WTC11 (cell line): Measurements from ENCODE around the gene COX19. TPM values are rescaled to one million over a fixed set of nuclear protein-coding genes. Genes with fewer than 3 reads are reported as not detected.

Experiments
- ATAC-seq: fragments of 200-7000 bp; cut with Tn5 transposase; 2 replicates; pipeline ENCODE4 v1.10.0; 2021; ENCODE audit warnings: mild to moderate bottlenecking, moderate library complexity
- CTCF ChIA-PET: fragments of 300-600 bp; sonication (Branson Sonifier 250); formaldehyde crosslinking; loops from one replicate; lab custom pipeline; 2021; ENCODE audit warnings: antibody characterized with exemption; lab: Charles Lee
- POLR2A ChIA-PET: fragments of 350-600 bp; sonication (Branson Sonifier 250); formaldehyde crosslinking; loops from one replicate; lab custom pipeline; 2021; ENCODE audit warnings: antibody characterized with exemption; lab: Charles Lee
- DNase-seq: peaks from one replicate; pipeline ENCODE4 v3.0.0; 2021; ENCODE audit warnings: low spot score
- H3K27ac Mint-ChIP-seq: 2 replicates; pipeline ENCODE4 v1.8.0; 2021; ENCODE audit warnings: mixed read lengths
- H3K27me3 Mint-ChIP-seq: 2 replicates; pipeline ENCODE4 v1.8.0; 2021; ENCODE audit warnings: low read depth, mild to moderate bottlenecking, moderate library complexity, mixed read lengths
- H3K36me3 Mint-ChIP-seq: 2 replicates; pipeline ENCODE4 v1.8.0; 2021; ENCODE audit warnings: mixed read lengths
- H3K4me1 Mint-ChIP-seq: 2 replicates; pipeline ENCODE4 v1.8.0; 2022; ENCODE audit warnings: mixed read lengths
- H3K4me3 Mint-ChIP-seq: 2 replicates; pipeline ENCODE4 v1.8.0; 2021; ENCODE audit warnings: mild to moderate bottlenecking, moderate library complexity, mixed read lengths
- H3K9me3 Mint-ChIP-seq: 2 replicates; pipeline ENCODE4 v1.8.0; 2021; ENCODE audit warnings: mixed read lengths
- FOXJ3 ChIP-seq: sonication (generic); formaldehyde crosslinking; IDR thresholded peaks from 2 replicates; pipeline ENCODE4 v1.9.0; 2021; ENCODE audit warnings: missing genetic modification reagents, mild to moderate bottlenecking, borderline replicate concordance
- IRF2 ChIP-seq: sonication (generic); formaldehyde crosslinking; IDR thresholded peaks from 2 replicates; pipeline ENCODE4 v1.8.0; 2022; ENCODE audit warnings: low read depth, missing genetic modification reagents, borderline replicate concordance
- JAZF1 ChIP-seq: fragments of 250-450 bp; sonication (Bioruptor Pico); IDR thresholded peaks from 2 replicates; pipeline ENCODE4 v1.9.0; 2021; ENCODE audit warnings: moderate library complexity, mild to moderate bottlenecking, inconsistent platforms
- NFE2L1 ChIP-seq: sonication (generic); formaldehyde crosslinking; IDR thresholded peaks from 2 replicates; pipeline ENCODE4 v1.8.1; 2023; ENCODE audit warnings: missing genetic modification reagents
- RELA ChIP-seq: sonication (generic); formaldehyde crosslinking; IDR thresholded peaks from 2 replicates; pipeline ENCODE4 v1.8.1; 2022; ENCODE audit warnings: missing genetic modification reagents, mild to moderate bottlenecking, borderline replicate concordance
- RORB ChIP-seq: fragments of 250-450 bp; sonication (Bioruptor Pico); IDR thresholded peaks from 2 replicates; pipeline ENCODE4 v1.9.0; 2021; ENCODE audit warnings: mild to moderate bottlenecking
- TCF7 ChIP-seq: sonication (generic); formaldehyde crosslinking; IDR thresholded peaks from 2 replicates; pipeline ENCODE4 v1.8.0; 2022; ENCODE audit warnings: mild to moderate bottlenecking, low read depth, missing genetic modification reagents, moderate library complexity
- TEAD1 ChIP-seq: sonication (generic); formaldehyde crosslinking; IDR thresholded peaks from 2 replicates; pipeline ENCODE4 v1.8.0; 2022; ENCODE audit warnings: mild to moderate bottlenecking, missing genetic modification reagents
- TP53 ChIP-seq: sonication (generic); formaldehyde crosslinking; IDR thresholded peaks from 2 replicates; pipeline ENCODE4 v1.8.1; 2023; ENCODE audit warnings: mild to moderate bottlenecking, missing genetic modification reagents
- ZNF396 ChIP-seq: fragments of 250-450 bp; sonication (Bioruptor Pico); IDR thresholded peaks from 2 replicates; pipeline ENCODE4 v1.8.0; 2021; ENCODE audit warnings: mild to moderate bottlenecking, moderate library complexity, borderline replicate concordance
- ZNF416 ChIP-seq: fragments of 250-450 bp; sonication (Bioruptor Pico); IDR thresholded peaks from 2 replicates; pipeline ENCODE4 v1.9.0; 2021; ENCODE audit warnings: mild to moderate bottlenecking, inconsistent platforms
- ZNF671 ChIP-seq: fragments of 250-450 bp; sonication (Bioruptor Pico); IDR thresholded peaks from 2 replicates; pipeline ENCODE4 v1.8.0; 2021; ENCODE audit warnings: mild to moderate bottlenecking
- total RNA-seq: library from RNA; stranded (reverse); gene quantifications from 3 replicates; pipeline ENCODE4 v1.2.3, GENCODE V29; 2021
- TF ChIP-seq, protein P1 (sequence below): sonication (generic); formaldehyde crosslinking; IDR thresholded peaks from 2 replicates; pipeline ENCODE4 v1.8.0; 2022; ENCODE audit warnings: mild to moderate bottlenecking, missing genetic modification reagents
- TF ChIP-seq, protein P2 (sequence below): sonication (generic); formaldehyde crosslinking; IDR thresholded peaks from 2 replicates; pipeline ENCODE4 v1.8.1; 2022; ENCODE audit warnings: mild to moderate bottlenecking, missing genetic modification reagents, moderate library complexity, borderline replicate concordance
- TF ChIP-seq, protein P3 (sequence below): sonication (generic); formaldehyde crosslinking; IDR thresholded peaks from 2 replicates; pipeline ENCODE4 v1.8.1; 2023; ENCODE audit warnings: mild to moderate bottlenecking, missing genetic modification reagents, moderate library complexity
- TF ChIP-seq, protein P4 (sequence below): sonication (generic); formaldehyde crosslinking; IDR thresholded peaks from 2 replicates; pipeline ENCODE4 v1.8.0; 2022; ENCODE audit warnings: missing genetic modification reagents
- TF ChIP-seq, protein P5 (sequence below): fragments of 200-600 bp; IDR thresholded peaks from 2 replicates; pipeline ENCODE4 v1.8.0; 2022; ENCODE audit warnings: antibody characterized with exemption
- TF ChIP-seq, protein P6 (sequence below): sonication (generic); formaldehyde crosslinking; IDR thresholded peaks from 2 replicates; pipeline ENCODE4 v1.8.0; 2022; ENCODE audit warnings: mild to moderate bottlenecking, missing genetic modification reagents
- TF ChIP-seq, protein P7 (sequence below): sonication (generic); formaldehyde crosslinking; IDR thresholded peaks from 2 replicates; pipeline ENCODE4 v1.8.0; 2022; ENCODE audit warnings: mild to moderate bottlenecking, missing genetic modification reagents
- TF ChIP-seq, protein P8 (sequence below): sonication (generic); formaldehyde crosslinking; conservative IDR thresholded peaks from 2 replicates; pipeline ENCODE4 v1.8.1; 2022; ENCODE audit warnings: mild to moderate bottlenecking, missing genetic modification reagents
- TF ChIP-seq, protein P9 (sequence below): sonication (generic); formaldehyde crosslinking; IDR thresholded peaks from 2 replicates; pipeline ENCODE4 v1.8.0; 2023; ENCODE audit warnings: missing genetic modification reagents

COX19 gene
- total RNA-seq, 1 experiment from 2014 or later: 13.2 TPM

DNA sequence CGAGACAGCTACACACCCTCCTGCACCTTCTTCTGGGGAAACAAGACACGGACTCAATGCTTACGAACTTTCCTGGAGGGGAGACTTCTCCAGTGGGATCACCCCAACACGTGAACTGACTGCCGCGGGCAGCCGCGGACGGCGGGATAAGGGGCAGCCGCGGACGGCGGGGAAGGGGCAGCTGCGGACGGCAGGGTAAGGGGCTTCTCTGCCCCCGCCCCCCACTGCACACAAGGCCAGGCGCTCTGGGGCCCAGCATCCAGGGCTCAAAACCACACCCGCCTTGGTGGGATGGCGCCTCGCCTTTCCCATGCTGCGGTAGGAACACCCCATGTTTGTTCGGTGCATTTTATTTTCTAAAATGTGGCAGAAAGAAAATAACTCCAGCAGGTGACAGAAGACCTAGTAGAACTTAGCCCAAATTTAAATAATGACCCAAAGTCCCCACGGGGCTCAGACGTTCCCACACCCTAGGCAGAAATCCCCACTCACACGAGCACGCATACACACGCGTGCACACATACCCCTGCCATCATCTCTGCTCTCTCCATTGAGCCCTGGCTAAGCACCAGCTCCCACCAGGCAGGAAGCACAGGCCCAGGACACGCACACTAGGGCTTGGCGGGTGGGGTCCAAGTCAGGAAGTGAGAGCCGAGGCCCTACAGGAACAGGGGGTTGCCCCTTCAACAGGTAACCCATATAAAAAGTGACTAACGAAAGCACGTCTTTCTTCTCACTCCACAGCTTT is 42.4 kb upstream of the COX19 start:
- CTCF ChIA-PET: interaction anchor here (2.2 kb wide), 1 partner anchor 25 kb away, joined by 13 read pairs; no protein-coding TSS in a partner anchor
- Mint-ChIP-seq H3K4me3 (no peak overlapping the region), H3K4me1 (no peaks in the 10 kb centered on the region), H3K36me3 (no peaks in the 10 kb centered on the region; the same call in 1 of the 2 replicates), H3K9me3 (no peaks in the 10 kb centered on the region), H3K27ac (peak overlapping the region; percentile 93), H3K27me3 (no peaks in the 10 kb centered on the region)
- no peak for DNase-seq
- POLR2A ChIA-PET: no interaction called here
- ATAC-seq: no peak
- TF ChIP-seq TCF7 (CRISPR knock-in tag) (no peak), ZNF671 (no peak), ZNF396 (CRISPR knock-in tag) (no peak), RORB (CRISPR knock-in tag) (no peak), NFE2L1 (no peak)
- TF ChIP-seq, protein P1, sequence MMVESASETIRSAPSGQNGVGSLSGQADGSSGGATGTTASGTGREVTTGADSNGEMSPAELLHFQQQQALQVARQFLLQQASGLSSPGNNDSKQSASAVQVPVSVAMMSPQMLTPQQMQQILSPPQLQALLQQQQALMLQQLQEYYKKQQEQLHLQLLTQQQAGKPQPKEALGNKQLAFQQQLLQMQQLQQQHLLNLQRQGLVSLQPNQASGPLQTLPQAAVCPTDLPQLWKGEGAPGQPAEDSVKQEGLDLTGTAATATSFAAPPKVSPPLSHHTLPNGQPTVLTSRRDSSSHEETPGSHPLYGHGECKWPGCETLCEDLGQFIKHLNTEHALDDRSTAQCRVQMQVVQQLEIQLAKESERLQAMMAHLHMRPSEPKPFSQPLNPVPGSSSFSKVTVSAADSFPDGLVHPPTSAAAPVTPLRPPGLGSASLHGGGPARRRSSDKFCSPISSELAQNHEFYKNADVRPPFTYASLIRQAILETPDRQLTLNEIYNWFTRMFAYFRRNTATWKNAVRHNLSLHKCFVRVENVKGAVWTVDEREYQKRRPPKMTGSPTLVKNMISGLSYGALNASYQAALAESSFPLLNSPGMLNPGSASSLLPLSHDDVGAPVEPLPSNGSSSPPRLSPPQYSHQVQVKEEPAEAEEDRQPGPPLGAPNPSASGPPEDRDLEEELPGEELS (CRISPR knock-in tag): no peak

DNA sequence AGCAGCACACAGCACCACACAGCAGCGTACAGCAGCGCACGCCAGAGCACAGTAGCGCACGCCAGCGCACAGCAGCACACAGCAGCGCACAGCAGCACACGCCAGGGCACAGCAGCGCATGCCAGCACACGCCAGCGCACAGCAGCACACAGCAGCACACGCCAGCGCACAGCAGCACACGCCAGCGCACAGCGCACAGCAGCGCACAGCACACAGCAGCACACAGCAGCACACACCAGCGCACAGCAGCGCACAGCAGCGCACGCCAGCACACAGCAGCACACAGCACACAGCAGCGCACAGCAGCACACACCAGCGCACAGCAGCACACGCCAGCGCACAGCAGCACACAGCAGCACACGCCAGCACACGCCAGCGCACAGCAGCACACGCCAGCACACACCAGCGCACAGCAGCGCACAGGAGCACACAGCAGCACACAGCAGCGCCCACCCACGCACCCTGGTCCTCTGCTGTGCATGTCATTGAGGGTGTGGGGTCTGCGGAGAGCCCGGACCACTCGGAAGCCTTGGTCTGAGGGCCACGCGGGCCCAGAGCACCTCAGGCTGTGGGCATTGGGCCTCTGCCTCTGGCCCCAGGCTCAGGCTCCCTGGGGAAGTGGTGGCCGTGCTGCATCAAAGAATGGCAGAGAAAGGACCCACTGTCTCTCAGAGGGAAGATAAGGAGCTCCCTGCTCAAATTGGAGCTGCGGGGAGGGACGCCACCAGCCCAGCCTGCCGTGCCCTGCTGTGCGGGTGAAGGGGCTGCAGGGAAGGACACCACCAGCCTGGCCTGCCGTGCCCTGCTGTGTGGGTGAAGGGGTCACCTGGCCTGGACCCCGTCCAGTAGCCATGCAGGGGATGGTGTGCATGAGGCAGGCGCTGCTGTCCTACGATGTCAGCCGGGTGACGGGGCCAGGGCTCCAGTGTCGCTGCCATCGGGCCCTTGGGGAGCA is 41.5 kb upstream of the COX19 start:
- Mint-ChIP-seq H3K27ac (no peak overlapping the region), H3K27me3 (no peaks in the 10 kb centered on the region), H3K4me3 (no peak overlapping the region), H3K9me3 (no peaks in the 10 kb centered on the region), H3K36me3 (no peaks in the 10 kb centered on the region; the same call in 1 of the 2 replicates), H3K4me1 (no peaks in the 10 kb centered on the region)
- DNase-seq (no peak), ATAC-seq (no peak)
- ChIA-PET POLR2A (no interaction called here), CTCF (no interaction called here)
- TF ChIP-seq, protein P2, sequence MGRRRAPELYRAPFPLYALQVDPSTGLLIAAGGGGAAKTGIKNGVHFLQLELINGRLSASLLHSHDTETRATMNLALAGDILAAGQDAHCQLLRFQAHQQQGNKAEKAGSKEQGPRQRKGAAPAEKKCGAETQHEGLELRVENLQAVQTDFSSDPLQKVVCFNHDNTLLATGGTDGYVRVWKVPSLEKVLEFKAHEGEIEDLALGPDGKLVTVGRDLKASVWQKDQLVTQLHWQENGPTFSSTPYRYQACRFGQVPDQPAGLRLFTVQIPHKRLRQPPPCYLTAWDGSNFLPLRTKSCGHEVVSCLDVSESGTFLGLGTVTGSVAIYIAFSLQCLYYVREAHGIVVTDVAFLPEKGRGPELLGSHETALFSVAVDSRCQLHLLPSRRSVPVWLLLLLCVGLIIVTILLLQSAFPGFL (CRISPR knock-in tag): no peak
- TF ChIP-seq, protein P3, sequence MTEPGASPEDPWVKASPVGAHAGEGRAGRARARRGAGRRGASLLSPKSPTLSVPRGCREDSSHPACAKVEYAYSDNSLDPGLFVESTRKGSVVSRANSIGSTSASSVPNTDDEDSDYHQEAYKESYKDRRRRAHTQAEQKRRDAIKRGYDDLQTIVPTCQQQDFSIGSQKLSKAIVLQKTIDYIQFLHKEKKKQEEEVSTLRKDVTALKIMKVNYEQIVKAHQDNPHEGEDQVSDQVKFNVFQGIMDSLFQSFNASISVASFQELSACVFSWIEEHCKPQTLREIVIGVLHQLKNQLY (CRISPR knock-in tag): no peak
- TF ChIP-seq ZNF416 (CRISPR knock-in tag) (no peak), JAZF1 (CRISPR knock-in tag) (no peak), RELA (CRISPR knock-in tag) (no peak), TEAD1 (no peak), TP53 (CRISPR knock-in tag) (no peak), FOXJ3 (CRISPR knock-in tag) (no peak), IRF2 (CRISPR knock-in tag) (no peak)
- TF ChIP-seq, protein P4, sequence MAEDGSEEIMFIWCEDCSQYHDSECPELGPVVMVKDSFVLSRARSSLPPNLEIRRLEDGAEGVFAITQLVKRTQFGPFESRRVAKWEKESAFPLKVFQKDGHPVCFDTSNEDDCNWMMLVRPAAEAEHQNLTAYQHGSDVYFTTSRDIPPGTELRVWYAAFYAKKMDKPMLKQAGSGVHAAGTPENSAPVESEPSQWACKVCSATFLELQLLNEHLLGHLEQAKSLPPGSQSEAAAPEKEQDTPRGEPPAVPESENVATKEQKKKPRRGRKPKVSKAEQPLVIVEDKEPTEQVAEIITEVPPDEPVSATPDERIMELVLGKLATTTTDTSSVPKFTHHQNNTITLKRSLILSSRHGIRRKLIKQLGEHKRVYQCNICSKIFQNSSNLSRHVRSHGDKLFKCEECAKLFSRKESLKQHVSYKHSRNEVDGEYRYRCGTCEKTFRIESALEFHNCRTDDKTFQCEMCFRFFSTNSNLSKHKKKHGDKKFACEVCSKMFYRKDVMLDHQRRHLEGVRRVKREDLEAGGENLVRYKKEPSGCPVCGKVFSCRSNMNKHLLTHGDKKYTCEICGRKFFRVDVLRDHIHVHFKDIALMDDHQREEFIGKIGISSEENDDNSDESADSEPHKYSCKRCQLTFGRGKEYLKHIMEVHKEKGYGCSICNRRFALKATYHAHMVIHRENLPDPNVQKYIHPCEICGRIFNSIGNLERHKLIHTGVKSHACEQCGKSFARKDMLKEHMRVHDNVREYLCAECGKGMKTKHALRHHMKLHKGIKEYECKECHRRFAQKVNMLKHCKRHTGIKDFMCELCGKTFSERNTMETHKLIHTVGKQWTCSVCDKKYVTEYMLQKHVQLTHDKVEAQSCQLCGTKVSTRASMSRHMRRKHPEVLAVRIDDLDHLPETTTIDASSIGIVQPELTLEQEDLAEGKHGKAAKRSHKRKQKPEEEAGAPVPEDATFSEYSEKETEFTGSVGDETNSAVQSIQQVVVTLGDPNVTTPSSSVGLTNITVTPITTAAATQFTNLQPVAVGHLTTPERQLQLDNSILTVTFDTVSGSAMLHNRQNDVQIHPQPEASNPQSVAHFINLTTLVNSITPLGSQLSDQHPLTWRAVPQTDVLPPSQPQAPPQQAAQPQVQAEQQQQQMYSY (CRISPR knock-in tag): no peak
- TF ChIP-seq, protein P5, sequence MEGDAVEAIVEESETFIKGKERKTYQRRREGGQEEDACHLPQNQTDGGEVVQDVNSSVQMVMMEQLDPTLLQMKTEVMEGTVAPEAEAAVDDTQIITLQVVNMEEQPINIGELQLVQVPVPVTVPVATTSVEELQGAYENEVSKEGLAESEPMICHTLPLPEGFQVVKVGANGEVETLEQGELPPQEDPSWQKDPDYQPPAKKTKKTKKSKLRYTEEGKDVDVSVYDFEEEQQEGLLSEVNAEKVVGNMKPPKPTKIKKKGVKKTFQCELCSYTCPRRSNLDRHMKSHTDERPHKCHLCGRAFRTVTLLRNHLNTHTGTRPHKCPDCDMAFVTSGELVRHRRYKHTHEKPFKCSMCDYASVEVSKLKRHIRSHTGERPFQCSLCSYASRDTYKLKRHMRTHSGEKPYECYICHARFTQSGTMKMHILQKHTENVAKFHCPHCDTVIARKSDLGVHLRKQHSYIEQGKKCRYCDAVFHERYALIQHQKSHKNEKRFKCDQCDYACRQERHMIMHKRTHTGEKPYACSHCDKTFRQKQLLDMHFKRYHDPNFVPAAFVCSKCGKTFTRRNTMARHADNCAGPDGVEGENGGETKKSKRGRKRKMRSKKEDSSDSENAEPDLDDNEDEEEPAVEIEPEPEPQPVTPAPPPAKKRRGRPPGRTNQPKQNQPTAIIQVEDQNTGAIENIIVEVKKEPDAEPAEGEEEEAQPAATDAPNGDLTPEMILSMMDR: no peak
- TF ChIP-seq, protein P6, sequence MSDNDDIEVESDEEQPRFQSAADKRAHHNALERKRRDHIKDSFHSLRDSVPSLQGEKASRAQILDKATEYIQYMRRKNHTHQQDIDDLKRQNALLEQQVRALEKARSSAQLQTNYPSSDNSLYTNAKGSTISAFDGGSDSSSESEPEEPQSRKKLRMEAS (CRISPR knock-in tag): no peak
- TF ChIP-seq, protein P7, sequence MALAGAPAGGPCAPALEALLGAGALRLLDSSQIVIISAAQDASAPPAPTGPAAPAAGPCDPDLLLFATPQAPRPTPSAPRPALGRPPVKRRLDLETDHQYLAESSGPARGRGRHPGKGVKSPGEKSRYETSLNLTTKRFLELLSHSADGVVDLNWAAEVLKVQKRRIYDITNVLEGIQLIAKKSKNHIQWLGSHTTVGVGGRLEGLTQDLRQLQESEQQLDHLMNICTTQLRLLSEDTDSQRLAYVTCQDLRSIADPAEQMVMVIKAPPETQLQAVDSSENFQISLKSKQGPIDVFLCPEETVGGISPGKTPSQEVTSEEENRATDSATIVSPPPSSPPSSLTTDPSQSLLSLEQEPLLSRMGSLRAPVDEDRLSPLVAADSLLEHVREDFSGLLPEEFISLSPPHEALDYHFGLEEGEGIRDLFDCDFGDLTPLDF (CRISPR knock-in tag): no peak
- TF ChIP-seq, protein P8, sequence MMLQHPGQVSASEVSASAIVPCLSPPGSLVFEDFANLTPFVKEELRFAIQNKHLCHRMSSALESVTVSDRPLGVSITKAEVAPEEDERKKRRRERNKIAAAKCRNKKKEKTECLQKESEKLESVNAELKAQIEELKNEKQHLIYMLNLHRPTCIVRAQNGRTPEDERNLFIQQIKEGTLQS (CRISPR knock-in tag): no peak
- TF ChIP-seq, protein P9, sequence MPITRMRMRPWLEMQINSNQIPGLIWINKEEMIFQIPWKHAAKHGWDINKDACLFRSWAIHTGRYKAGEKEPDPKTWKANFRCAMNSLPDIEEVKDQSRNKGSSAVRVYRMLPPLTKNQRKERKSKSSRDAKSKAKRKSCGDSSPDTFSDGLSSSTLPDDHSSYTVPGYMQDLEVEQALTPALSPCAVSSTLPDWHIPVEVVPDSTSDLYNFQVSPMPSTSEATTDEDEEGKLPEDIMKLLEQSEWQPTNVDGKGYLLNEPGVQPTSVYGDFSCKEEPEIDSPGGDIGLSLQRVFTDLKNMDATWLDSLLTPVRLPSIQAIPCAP (CRISPR knock-in tag): no peak
